Upper lobe of left lung (tissue), 4 donors: ENCODE results near the gene CCDC69.

Source experiments
- CTCF ChIP-seq, 6 experiments: fragments of 450-650 bp in 4 of 6; fragments of 200-600 bp in 2 of 6; sonication (generic) in 2 of 6; IDR thresholded peaks; one replicate each; pipeline ENCODE4 v1.5.1; 2016 to 2019; ENCODE audit warnings: antibody characterized with exemption in 6 of 6
- POLR2A ChIP-seq, 4 donors: fragments of 450-650 bp; IDR thresholded peaks; one replicate each; pipeline ENCODE4 v1.5.1; 2016 to 2017; ENCODE audit warnings: antibody characterized with exemption in 4 of 4, mild to moderate bottlenecking in 2 of 4

- TF ChIP-seq POLR2A (IDR thresholded peaks at IDR 0.05) (no peak), CTCF (IDR thresholded peaks at IDR 0.05) (no peak)
Measured at GRCh38 chr5:151216781-151217180, 7.1 kb downstream of the CCDC69 start.
